GM12874 (cell line): Measurements from ENCODE around the gene SH2D7.

Source experiments
- TF ChIP-seq, protein P1 (sequence below): IDR thresholded peaks from 2 replicates; pipeline ENCODE4 v1.5.1; 2011; ENCODE audit warnings: low read depth, mild to moderate bottlenecking, control low read depth, low read length, moderate library complexity; ENCODE audit not compliant: insufficient read depth

Gene SH2D7

GRCh38 chr15:78092261-78093041 is at the start of gene SH2D7:
Gene SH2D7 (plus strand): TSS chr15:78092561. CDS start chr15:78092585, 24 bp downstream.
- TF ChIP-seq, protein P1, sequence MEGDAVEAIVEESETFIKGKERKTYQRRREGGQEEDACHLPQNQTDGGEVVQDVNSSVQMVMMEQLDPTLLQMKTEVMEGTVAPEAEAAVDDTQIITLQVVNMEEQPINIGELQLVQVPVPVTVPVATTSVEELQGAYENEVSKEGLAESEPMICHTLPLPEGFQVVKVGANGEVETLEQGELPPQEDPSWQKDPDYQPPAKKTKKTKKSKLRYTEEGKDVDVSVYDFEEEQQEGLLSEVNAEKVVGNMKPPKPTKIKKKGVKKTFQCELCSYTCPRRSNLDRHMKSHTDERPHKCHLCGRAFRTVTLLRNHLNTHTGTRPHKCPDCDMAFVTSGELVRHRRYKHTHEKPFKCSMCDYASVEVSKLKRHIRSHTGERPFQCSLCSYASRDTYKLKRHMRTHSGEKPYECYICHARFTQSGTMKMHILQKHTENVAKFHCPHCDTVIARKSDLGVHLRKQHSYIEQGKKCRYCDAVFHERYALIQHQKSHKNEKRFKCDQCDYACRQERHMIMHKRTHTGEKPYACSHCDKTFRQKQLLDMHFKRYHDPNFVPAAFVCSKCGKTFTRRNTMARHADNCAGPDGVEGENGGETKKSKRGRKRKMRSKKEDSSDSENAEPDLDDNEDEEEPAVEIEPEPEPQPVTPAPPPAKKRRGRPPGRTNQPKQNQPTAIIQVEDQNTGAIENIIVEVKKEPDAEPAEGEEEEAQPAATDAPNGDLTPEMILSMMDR, result no peak

- TF ChIP-seq, protein P1, result no peak
Measured at GRCh38 chr15:78044407-78045155, 47.8 kb upstream of the SH2D7 start.

- TF ChIP-seq, protein P1, result no peak
Measured at GRCh38 chr15:78045189-78045588, 47.2 kb upstream of the SH2D7 start.

- TF ChIP-seq, protein P1, result no peak
Measured at GRCh38 chr15:78046796-78047341, 45.5 kb upstream of the SH2D7 start.

- TF ChIP-seq, protein P1, result no peak
Measured at GRCh38 chr15:78047761-78048627, 44.4 kb upstream of the SH2D7 start.

GRCh38 chr15:78048628-78048920 is 43.8 kb upstream of the SH2D7 start:
- TF ChIP-seq, protein P1, result no peak
